A549 (cell line): ENCODE data around the gene ZBED4.

Experiments
- CHD2 ChIP-seq: fragments of 150-350 bp; IDR thresholded peaks from 2 replicates; pipeline ENCODE4 v1.6.1; 2014; ENCODE audit warnings: low read length; ENCODE audit not compliant: partially characterized antibody
- CTCF ChIP-seq: fragments of >200 bp; sonication (Bioruptor Twin); formaldehyde crosslinking; IDR thresholded peaks from 3 replicates; pipeline ENCODE4 v1.5.1; 2016
- EHMT2 ChIP-seq: fragments of 200-600 bp; sonication (generic); IDR thresholded peaks from 2 replicates; pipeline ENCODE4 v1.6.1; 2016; ENCODE audit warnings: antibody characterized with exemption, low read depth, mild to moderate bottlenecking, moderate library complexity
- EP300 ChIP-seq, 2 experiments: fragments of >200 bp; sonication (Bioruptor Twin); formaldehyde crosslinking; IDR thresholded peaks; 2 replicates in 1 of 2; 3 replicates in 1 of 2; pipeline ENCODE4 v1.6.1; 2016 to 2017
- FOXS1 ChIP-seq: fragments of 250-450 bp; sonication (Bioruptor Pico); IDR thresholded peaks from 2 replicates; pipeline ENCODE4 v1.5.0; 2020; ENCODE audit warnings: mild to moderate bottlenecking, moderate library complexity
- MAFK ChIP-seq: fragments of 450-650 bp; IDR thresholded peaks from 2 replicates; pipeline ENCODE4 v1.6.1; 2014; ENCODE audit not compliant: partially characterized antibody
- POLR2A ChIP-seq: IDR thresholded peaks from 2 replicates; pipeline ENCODE4 v1.6.1; 2012; ENCODE audit warnings: mild to moderate bottlenecking, low read length
- RNF2 ChIP-seq: fragments of 200-600 bp; sonication (generic); IDR thresholded peaks from 2 replicates; pipeline ENCODE4 v1.6.1; 2016; ENCODE audit warnings: low read depth, mild to moderate bottlenecking, antibody characterized with exemption, moderate library complexity, borderline replicate concordance
- SREBF2 ChIP-seq: fragments of 450-650 bp; IDR thresholded peaks from 2 replicates; pipeline ENCODE4 v1.6.1; 2014; ENCODE audit warnings: mild to moderate bottlenecking, moderate library complexity
- TF ChIP-seq, protein P1 (sequence below): fragments of 200-600 bp; sonication (generic); IDR thresholded peaks from 2 replicates; pipeline ENCODE4 v1.6.1; 2016; ENCODE audit warnings: antibody characterized with exemption, mild to moderate bottlenecking, moderate library complexity

- TF ChIP-seq MAFK, result no peak
- no peak for TF ChIP-seq CTCF
- no peak for TF ChIP-seq CHD2
- TF ChIP-seq, protein P1, sequence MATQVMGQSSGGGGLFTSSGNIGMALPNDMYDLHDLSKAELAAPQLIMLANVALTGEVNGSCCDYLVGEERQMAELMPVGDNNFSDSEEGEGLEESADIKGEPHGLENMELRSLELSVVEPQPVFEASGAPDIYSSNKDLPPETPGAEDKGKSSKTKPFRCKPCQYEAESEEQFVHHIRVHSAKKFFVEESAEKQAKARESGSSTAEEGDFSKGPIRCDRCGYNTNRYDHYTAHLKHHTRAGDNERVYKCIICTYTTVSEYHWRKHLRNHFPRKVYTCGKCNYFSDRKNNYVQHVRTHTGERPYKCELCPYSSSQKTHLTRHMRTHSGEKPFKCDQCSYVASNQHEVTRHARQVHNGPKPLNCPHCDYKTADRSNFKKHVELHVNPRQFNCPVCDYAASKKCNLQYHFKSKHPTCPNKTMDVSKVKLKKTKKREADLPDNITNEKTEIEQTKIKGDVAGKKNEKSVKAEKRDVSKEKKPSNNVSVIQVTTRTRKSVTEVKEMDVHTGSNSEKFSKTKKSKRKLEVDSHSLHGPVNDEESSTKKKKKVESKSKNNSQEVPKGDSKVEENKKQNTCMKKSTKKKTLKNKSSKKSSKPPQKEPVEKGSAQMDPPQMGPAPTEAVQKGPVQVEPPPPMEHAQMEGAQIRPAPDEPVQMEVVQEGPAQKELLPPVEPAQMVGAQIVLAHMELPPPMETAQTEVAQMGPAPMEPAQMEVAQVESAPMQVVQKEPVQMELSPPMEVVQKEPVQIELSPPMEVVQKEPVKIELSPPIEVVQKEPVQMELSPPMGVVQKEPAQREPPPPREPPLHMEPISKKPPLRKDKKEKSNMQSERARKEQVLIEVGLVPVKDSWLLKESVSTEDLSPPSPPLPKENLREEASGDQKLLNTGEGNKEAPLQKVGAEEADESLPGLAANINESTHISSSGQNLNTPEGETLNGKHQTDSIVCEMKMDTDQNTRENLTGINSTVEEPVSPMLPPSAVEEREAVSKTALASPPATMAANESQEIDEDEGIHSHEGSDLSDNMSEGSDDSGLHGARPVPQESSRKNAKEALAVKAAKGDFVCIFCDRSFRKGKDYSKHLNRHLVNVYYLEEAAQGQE, result no peak
- no peak for TF ChIP-seq RNF2
- no peak for TF ChIP-seq EHMT2
- TF ChIP-seq SREBF2, result no peak
- TF ChIP-seq POLR2A, result no peak
- no peak for TF ChIP-seq EP300 (IDR thresholded peaks at IDR 0.05)
- no peak for TF ChIP-seq FOXS1 (CRISPR knock-in tag)
Measured at GRCh38 chr22:49828599-49828965, 25.1 kb upstream of the ZBED4 start.
